ENCODE results near the gene BHLHE41.

DNA sequence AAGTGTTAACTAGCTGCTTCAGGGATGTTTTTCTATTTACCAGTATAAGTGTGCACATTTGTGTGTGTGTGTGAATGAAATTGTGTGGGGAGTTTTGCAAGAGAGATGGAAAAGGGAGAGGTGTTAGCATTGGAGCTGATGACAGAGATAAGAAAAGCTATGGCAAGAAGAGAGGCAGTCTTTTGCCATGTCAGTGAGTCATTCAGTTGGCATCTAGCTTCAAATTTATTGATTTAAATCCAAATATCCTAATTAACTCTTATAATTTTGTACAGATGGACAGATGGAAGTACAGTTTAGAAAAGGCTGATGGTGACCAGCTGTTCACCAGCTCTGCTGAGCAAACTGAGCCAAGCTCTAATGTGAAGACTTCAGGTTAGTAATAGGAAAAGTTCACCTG is 3.3 kb upstream of the BHLHE41 start:
- TF ChIP-seq, protein P1, sequence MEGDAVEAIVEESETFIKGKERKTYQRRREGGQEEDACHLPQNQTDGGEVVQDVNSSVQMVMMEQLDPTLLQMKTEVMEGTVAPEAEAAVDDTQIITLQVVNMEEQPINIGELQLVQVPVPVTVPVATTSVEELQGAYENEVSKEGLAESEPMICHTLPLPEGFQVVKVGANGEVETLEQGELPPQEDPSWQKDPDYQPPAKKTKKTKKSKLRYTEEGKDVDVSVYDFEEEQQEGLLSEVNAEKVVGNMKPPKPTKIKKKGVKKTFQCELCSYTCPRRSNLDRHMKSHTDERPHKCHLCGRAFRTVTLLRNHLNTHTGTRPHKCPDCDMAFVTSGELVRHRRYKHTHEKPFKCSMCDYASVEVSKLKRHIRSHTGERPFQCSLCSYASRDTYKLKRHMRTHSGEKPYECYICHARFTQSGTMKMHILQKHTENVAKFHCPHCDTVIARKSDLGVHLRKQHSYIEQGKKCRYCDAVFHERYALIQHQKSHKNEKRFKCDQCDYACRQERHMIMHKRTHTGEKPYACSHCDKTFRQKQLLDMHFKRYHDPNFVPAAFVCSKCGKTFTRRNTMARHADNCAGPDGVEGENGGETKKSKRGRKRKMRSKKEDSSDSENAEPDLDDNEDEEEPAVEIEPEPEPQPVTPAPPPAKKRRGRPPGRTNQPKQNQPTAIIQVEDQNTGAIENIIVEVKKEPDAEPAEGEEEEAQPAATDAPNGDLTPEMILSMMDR (conservative IDR thresholded peaks at IDR 0.05; ENCODE audit: low read depth, low read length): no peak
- no peak for TF ChIP-seq EZH2 (IDR thresholded peaks at IDR 0.05; ENCODE audit: borderline replicate concordance, low read depth, low read length, poor library complexity, severe bottlenecking)

All from A673 (cell line).